Caco-2 (cell line): Measurements from ENCODE around the gene PARVA. TPM values are rescaled to one million over a fixed set of nuclear protein-coding genes. Genes with fewer than 3 reads are reported as not detected.

Experiments
- BruUV-seq: library from RNA; stranded (reverse); fragments of 400-500 nt; replicated peaks from 2 replicates; lab custom pipeline; 2021; lab: Mats Ljungman, UMichigan
- CTCF ChIA-PET: fragments of 300-600 bp; sonication (Branson Sonifier 250); formaldehyde crosslinking; loops from one replicate; lab custom pipeline; 2022; ENCODE audit warnings: antibody characterized with exemption; lab: Charles Lee
- POLR2A ChIA-PET: fragments of 300-600 bp; sonication (Branson Sonifier 250); formaldehyde crosslinking; loops from one replicate; lab custom pipeline; 2022; ENCODE audit warnings: antibody characterized with exemption; lab: Charles Lee
- DNase-seq, 2 experiments: peaks; one replicate each; pipeline versions ENCODE4 v3.0.0 to v3.0.0-alpha.2; 2020 to 2022
- H3K27me3 ChIP-seq: replicated peaks from 2 replicates; pipeline ENCODE4 v1.6.0; 2011; ENCODE audit warnings: low read length; ENCODE audit not compliant: control insufficient read depth, insufficient read depth
- H3K36me3 ChIP-seq: 2 replicates; pipeline ENCODE4 v1.5.1; 2011; ENCODE audit warnings: low read length; ENCODE audit not compliant: control insufficient read depth, insufficient read depth
- H3K4me1 ChIP-seq: fragments of 250-450 bp; sonication (Bioruptor Pico); 2 replicates; pipeline ENCODE4 v1.5.1; 2020; ENCODE audit warnings: mild to moderate bottlenecking
- H3K4me3 ChIP-seq: 2 replicates; pipeline ENCODE4 v1.5.1; 2011; ENCODE audit warnings: low read depth, mild to moderate bottlenecking, control low read depth, low read length
- H3K9me3 ChIP-seq: fragments of 250-450 bp; sonication (Bioruptor Pico); 2 replicates; pipeline ENCODE4 v1.5.1; 2020; ENCODE audit warnings: mild to moderate bottlenecking, moderate library complexity
- H3K27ac Mint-ChIP-seq: one replicate; pipeline ENCODE4 v1.8.0; 2022; ENCODE audit warnings: mixed read lengths; ENCODE audit not compliant: unreplicated experiment
- H3K27me3 Mint-ChIP-seq: one replicate; pipeline ENCODE4 v1.8.0; 2022; ENCODE audit warnings: mixed read lengths; ENCODE audit not compliant: insufficient read depth, unreplicated experiment
- H3K36me3 Mint-ChIP-seq: one replicate; pipeline ENCODE4 v1.8.0; 2022; ENCODE audit warnings: mild to moderate bottlenecking, mixed read lengths; ENCODE audit not compliant: insufficient read depth, unreplicated experiment
- H3K4me1 Mint-ChIP-seq: one replicate; pipeline ENCODE4 v1.8.0; 2022; ENCODE audit warnings: low read depth, mixed read lengths; ENCODE audit not compliant: unreplicated experiment
- H3K4me3 Mint-ChIP-seq: one replicate; pipeline ENCODE4 v1.8.0; 2022; ENCODE audit warnings: mild to moderate bottlenecking, moderate library complexity, mixed read lengths; ENCODE audit not compliant: unreplicated experiment
- H3K9me3 Mint-ChIP-seq: one replicate; pipeline ENCODE4 v1.8.0; 2022; ENCODE audit warnings: mixed read lengths; ENCODE audit not compliant: unreplicated experiment
- CTCF ChIP-seq, 2 experiments: fragments of 200-600 bp in 1 of 2; IDR thresholded peaks; 1 replicate in 1 of 2; 2 replicates in 1 of 2; pipeline versions ENCODE4 v1.5.1 to v1.8.0; 2011 to 2022; ENCODE audit warnings: antibody characterized with exemption in 1 of 2, control low read depth in 1 of 2, inconsistent platforms in 1 of 2, low read depth in 1 of 2, low read length in 1 of 2, mild to moderate bottlenecking in 1 of 2, moderate library complexity in 1 of 2; ENCODE audit not compliant: insufficient read depth in 1 of 2, severe bottlenecking in 1 of 2, unreplicated experiment in 1 of 2
- intact Hi-C: fragments of 100-400 bp; cut with micrococcal nuclease; formaldehyde crosslinking; loops from one replicate; pipeline ENCODE4 v1.10.0; 2022; ENCODE audit not compliant: unreplicated experiment
- total RNA-seq: library from RNA; stranded (reverse); gene quantifications from 2 replicates; pipeline ENCODE4 v1.2.3, GENCODE V29; 2022

Gene PARVA
- total RNA-seq, 1 experiment from 2014 or later = 45.3 TPM

GRCh38 chr11:12388173-12388572 is 10.8 kb downstream of the PARVA start:
- Histone ChIP-seq H3K27me3 (no peaks in the 10 kb centered on the region), H3K36me3 (no peaks in the 10 kb centered on the region), H3K4me3 (no peak overlapping the region), H3K9me3 (no peaks in the 10 kb centered on the region), H3K4me1 (no peaks in the 10 kb centered on the region)
- CTCF ChIA-PET = no interaction called here
- Mint-ChIP-seq H3K9me3 (peaks cover 13% of the 10 kb centered on the region), H3K4me3 (no peak overlapping the region), H3K36me3 (peaks cover 10% of the 10 kb centered on the region), H3K27me3 (no peaks in the 10 kb centered on the region), H3K4me1 (peaks cover 5% of the 10 kb centered on the region), H3K27ac (no peak overlapping the region)
- intact Hi-C loops = no loop called here
- no peak for TF ChIP-seq CTCF (IDR thresholded peaks at IDR 0.05; ENCODE audit: insufficient read depth in 1 of 2, low read depth in 1 of 2, low read length in 1 of 2, severe bottlenecking in 1 of 2, unreplicated experiment in 1 of 2)
- POLR2A ChIA-PET = no interaction called here
- no TSS peak for BruUV-seq
- no peak for DNase-seq

GRCh38 chr11:12388939-12389670 is 11.7 kb downstream of the PARVA start:
- H3K4me1 ChIP-seq = no peaks in the 10 kb centered on the region
- Mint-ChIP-seq H3K4me1 (peaks cover 5% of the 10 kb centered on the region), H3K9me3 (peaks cover 9% of the 10 kb centered on the region), H3K36me3 (peaks cover 6% of the 10 kb centered on the region), H3K27me3 (no peaks in the 10 kb centered on the region), H3K27ac (no peak overlapping the region), H3K4me3 (no peak overlapping the region)
- intact Hi-C loops = no loop called here
- ChIA-PET CTCF (no interaction called here), POLR2A (no interaction called here)
- no peak for TF ChIP-seq CTCF (IDR thresholded peaks at IDR 0.05; ENCODE audit: insufficient read depth in 1 of 2, low read depth in 1 of 2, low read length in 1 of 2, severe bottlenecking in 1 of 2, unreplicated experiment in 1 of 2)
- BruUV-seq = no TSS peak
- H3K9me3 ChIP-seq = no peaks in the 10 kb centered on the region
- H3K27me3 ChIP-seq = no peaks in the 10 kb centered on the region
- H3K36me3 ChIP-seq = no peaks in the 10 kb centered on the region
- no peak overlapping the region for H3K4me3 ChIP-seq
- no peak for DNase-seq

- DNase-seq = no peak
- CTCF ChIA-PET = interaction anchor here (1.4 kb wide), 1 partner anchor 58 kb away, joined by 4 read pairs; no protein-coding TSS in a partner anchor
- Histone ChIP-seq H3K36me3 (no peaks in the 10 kb centered on the region; the same call in 1 of the 2 replicates), H3K4me3 (no peak overlapping the region), H3K4me1 (no peaks in the 10 kb centered on the region), H3K27me3 (no peaks in the 10 kb centered on the region), H3K9me3 (no peaks in the 10 kb centered on the region)
- intact Hi-C loops = no loop called here
- H3K9me3 Mint-ChIP-seq = peaks cover under 1% of the 10 kb centered on the region
- H3K27me3 Mint-ChIP-seq = no peaks in the 10 kb centered on the region
- H3K4me1 Mint-ChIP-seq = peaks cover 5% of the 10 kb centered on the region
- no peaks in the 10 kb centered on the region for H3K36me3 Mint-ChIP-seq
- no peak overlapping the region for H3K4me3 Mint-ChIP-seq
- TF ChIP-seq CTCF (IDR thresholded peaks at IDR 0.05; ENCODE audit: insufficient read depth in 1 of 2, low read depth in 1 of 2, low read length in 1 of 2, severe bottlenecking in 1 of 2, unreplicated experiment in 1 of 2) = no peak
- H3K27ac Mint-ChIP-seq = no peak overlapping the region
- no TSS peak for BruUV-seq
- POLR2A ChIA-PET = no interaction called here
Observed at GRCh38 chr11:12389676-12390657, 12.6 kb downstream of the PARVA start.
